GM12801 (cell line): ENCODE measurements around the gene SLC38A9.

Source experiments
- TF ChIP-seq, protein P1 (sequence below): IDR thresholded peaks from one replicate; pipeline ENCODE4 v1.5.1; 2011; ENCODE audit warnings: control low read depth; ENCODE audit not compliant: insufficient read length; ENCODE audit errors: extremely low read depth

SLC38A9 gene

DNA sequence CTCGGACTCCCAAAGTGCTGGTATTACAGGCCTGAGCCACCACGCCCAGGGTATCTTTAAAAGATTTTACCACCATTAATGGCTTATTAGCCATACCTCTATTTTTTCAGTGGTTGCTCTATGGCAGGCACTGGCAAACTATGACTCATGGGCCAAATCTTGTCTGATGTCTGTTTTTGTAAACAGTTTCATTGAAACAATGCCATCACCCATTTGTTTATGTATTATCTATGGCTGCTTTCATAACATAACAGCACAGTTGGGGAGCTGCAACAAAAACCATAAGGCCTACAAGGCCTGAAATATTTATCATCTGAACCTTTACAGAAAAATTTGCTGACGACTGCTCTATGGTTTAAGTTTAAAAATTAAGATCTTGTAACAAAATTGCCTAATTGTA, 66.8 kb downstream of the SLC38A9 start:
- TF ChIP-seq, protein P1, sequence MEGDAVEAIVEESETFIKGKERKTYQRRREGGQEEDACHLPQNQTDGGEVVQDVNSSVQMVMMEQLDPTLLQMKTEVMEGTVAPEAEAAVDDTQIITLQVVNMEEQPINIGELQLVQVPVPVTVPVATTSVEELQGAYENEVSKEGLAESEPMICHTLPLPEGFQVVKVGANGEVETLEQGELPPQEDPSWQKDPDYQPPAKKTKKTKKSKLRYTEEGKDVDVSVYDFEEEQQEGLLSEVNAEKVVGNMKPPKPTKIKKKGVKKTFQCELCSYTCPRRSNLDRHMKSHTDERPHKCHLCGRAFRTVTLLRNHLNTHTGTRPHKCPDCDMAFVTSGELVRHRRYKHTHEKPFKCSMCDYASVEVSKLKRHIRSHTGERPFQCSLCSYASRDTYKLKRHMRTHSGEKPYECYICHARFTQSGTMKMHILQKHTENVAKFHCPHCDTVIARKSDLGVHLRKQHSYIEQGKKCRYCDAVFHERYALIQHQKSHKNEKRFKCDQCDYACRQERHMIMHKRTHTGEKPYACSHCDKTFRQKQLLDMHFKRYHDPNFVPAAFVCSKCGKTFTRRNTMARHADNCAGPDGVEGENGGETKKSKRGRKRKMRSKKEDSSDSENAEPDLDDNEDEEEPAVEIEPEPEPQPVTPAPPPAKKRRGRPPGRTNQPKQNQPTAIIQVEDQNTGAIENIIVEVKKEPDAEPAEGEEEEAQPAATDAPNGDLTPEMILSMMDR = no peak

DNA sequence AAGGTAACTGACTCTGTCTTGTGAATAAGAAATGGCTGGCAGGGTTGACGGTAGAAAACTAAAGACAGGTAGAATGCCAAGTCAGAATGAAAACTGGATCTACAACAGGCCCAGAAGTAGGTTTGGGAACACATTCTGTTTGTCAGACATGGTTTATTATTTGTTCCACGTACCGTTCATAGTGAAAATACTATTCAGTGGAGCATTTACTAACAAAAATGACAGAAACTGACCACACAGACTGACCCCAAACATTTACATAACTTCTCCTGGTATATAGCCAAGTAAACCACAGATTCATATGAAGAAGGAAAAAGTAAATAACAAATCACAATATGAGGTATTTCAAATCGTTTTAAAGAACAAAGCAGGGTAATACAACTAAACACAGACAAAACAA, 73.7 kb downstream of the SLC38A9 start:
- TF ChIP-seq, protein P1 = no peak

DNA sequence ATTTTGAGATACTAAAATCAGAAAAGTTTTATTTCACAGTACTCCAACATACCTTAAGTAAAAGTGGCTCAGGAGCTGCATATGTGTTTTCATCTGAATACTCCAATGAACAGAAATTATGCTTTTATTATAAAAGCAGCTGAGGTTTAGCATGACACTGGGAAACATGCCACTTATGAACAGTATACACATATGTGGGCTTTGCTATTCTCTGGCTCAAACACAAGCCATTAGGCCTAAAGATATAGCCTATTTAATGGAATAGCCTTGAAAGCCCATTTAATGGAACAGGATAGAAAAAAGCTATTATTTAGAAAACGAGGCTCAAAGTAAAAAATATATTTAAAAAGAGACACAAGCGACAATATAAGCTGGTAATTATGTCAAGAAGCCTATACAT, 74.1 kb downstream of the SLC38A9 start:
- TF ChIP-seq, protein P1 = no peak

DNA sequence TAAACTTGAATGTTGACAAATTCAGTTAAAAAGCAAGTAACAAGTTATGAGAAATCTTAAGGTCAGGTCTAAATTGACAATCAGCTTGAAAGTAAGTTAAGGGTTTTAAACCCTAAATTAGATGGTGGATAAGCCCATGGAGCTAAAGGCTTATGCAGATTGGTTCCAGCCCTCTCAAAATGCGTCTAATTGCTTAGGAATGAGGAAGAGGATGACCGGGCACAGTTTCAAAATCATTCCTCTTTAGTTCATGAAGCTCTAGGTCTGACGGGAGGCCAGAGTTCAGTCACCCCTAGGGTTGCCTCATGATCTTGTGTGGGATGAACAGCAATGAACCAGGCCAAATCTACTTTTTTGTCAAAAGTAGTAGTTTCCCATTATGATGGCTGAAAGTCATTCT, 75.4 kb downstream of the SLC38A9 start:
- TF ChIP-seq, protein P1 = no peak

DNA sequence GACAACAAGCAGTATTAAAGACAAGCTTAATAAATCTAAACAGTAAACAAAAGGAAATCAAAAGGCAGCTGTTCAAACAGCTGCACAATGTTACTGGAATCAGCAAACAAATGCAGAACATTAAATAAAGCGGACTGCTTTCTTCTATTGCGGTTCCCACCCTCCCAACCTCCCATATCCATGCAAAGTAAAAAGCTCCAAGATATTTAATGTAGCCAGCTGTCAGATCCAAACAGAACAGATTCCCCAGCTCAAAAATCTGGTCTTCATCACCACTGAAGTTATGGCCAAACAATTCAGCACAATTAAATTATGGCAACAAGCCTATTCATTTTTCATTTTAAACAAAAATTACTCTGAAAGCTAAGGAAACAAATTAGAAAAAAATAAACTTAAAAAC, 75.9 kb downstream of the SLC38A9 start:
- TF ChIP-seq, protein P1 = no peak

DNA sequence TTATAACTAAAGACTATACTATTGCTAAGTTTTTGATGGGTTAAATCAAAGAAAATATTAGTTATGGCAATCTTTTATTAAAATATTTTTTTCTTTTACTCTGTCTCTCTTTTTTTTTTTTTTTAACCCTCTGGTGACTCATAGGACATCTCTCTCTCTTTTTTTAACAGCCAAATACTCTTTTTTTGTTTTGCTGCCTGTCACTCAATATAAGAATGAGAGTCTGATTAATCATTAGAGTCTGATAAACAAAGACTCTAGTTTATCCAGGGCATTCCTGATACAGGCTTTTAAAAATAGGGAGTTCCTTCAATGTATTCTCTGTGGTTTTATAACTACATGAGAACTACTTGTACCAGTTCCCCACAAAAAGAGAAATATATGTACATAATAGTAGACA, 77.3 kb downstream of the SLC38A9 start:
- TF ChIP-seq, protein P1 = no peak

DNA sequence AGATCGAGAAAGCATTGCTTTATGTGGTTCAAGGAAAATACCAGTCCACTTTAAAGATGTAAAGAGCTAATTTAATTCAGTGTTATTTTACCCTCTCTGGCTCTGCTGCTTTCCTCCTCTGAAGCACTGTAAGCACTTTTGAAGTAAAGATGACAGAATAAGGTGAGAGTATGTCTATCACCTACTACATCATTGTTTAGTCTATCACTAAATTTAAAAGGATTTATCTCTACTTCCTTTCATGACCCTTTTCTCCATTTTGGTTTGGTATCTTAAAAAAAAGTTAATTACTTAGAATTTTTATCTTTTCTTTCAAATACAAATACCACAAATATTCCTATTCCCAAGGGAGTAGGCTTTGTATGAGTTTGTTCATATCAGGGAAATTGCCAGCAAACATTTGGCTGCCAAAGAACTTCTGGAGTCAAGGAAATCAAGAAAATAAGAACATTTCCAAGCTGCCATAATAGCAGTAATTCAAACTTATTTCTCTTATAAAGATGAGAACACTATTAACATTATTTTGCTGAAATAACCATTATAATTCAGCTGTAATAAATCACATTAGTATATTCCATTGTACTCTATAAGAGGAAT, 77.8 kb downstream of the SLC38A9 start:
- TF ChIP-seq, protein P1 = no peak

DNA sequence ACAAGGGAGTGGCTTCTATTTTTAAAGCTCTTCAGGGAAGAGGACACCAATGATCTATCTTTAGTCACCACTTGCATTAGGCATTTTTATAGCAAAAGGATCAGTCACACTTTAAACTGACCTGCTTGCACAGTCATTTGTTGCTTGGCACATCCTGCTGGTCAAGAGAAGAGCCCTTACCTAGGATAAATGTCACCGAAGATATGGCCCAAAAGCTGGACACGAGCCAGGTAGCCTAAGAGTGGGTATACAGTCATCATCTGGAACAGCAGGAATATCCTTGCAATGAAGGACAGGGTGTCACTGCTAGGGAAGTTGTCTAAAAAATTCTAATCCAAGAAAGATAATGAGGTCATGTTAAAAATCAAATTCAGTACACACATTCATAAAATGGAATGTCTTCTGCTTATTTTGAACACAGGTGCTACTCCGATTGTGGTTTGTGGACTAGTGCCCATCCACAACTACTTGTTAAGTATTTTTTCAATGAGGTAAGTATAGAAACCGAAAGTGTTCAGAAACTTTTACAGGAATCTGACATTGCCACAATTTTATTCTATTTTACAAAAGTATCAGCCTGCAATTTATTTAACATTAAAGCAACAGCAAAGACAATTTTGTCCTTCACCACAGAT, 78.4 kb downstream of the SLC38A9 start:
- TF ChIP-seq, protein P1 = no peak
